Left colon (tissue), 2 donors: ENCODE measurements around the gene NHLH2. TPM values are rescaled to one million over a fixed set of nuclear protein-coding genes. Genes with fewer than 3 reads are reported as not detected.
A peak's percentile ranks its signal among the peaks of the same experiment; 100 is the strongest.

Experiments
- ATAC-seq: fragments of 200-7000 bp; cut with Tn5 transposase; one replicate; pipeline ENCODE4 v1.9.1; 2020; ENCODE audit warnings: mild to moderate bottlenecking, moderate library complexity
- DNase-seq, 2 donors: peaks; one replicate each; pipeline ENCODE4 v3.0.0-alpha.2; 2020
- intact Hi-C, 2 donors: fragments of 100-400 bp; cut with DNase I in 1 of 2; cut with micrococcal nuclease in 1 of 2; formaldehyde crosslinking; loops; one replicate each; pipeline versions ENCODE4 v1.11.2 to v1.14.0; 2022; cut with DNase I, micrococcal nuclease
- total RNA-seq, 2 donors: library from RNA; stranded (reverse); fragmentation: NEBNext Ultra II Directional; extraction: Animal tissue kit (Norgen Biotek cat#: 25700); gene quantifications; one replicate each; pipeline ENCODE4 v1.2.1, GENCODE V29; 2021
- donor health status: DM: no; HTN: no; CAD: no.
- donor health status: DM: yes; HTN: yes; CAD: no.

Gene NHLH2
- total RNA-seq, 2 donors from 2014 or later, result not detected

DNA sequence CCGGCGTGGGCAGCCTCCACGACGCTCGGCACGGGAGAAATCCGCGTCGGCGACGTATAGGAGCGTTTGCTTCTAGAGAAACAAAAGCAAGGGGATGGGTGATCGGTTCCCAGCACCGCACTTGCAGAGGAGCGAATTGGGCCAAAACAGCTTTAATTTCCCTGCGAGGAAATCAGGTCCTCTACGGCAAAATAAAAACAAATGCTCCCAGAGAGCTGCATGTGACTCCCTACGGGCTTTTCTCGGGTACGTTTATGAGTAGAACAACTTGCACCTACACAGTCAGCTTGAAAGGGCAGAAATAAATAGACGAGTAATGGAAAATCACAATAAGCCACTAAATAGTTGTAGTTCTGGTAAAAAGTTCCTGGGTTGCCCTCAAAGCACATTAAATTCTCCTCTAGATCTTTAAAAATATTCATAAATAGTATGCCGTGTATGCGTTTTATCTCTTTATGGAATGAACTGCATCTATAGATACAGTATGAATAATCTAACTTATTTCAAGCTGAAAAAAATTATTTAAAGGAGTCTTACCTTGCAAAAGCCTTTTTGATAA, 1.2 kb downstream of the NHLH2 start:
- DNase-seq, result no peak
- no peak for ATAC-seq
- intact Hi-C loops, result no loop called here

GRCh38 chr1:115839029-115839678, 1.8 kb downstream of the NHLH2 start:
- intact Hi-C loops, result no loop called here
- ATAC-seq (peak; percentile 41), DNase-seq (peak in 1 of 2 donors; percentile 19)

- DNase-seq, result no peak
- intact Hi-C loops, result no loop called here
- ATAC-seq, result no peak
Observed at GRCh38 chr1:115838431-115839028, 2.4 kb downstream of the NHLH2 start.

DNA sequence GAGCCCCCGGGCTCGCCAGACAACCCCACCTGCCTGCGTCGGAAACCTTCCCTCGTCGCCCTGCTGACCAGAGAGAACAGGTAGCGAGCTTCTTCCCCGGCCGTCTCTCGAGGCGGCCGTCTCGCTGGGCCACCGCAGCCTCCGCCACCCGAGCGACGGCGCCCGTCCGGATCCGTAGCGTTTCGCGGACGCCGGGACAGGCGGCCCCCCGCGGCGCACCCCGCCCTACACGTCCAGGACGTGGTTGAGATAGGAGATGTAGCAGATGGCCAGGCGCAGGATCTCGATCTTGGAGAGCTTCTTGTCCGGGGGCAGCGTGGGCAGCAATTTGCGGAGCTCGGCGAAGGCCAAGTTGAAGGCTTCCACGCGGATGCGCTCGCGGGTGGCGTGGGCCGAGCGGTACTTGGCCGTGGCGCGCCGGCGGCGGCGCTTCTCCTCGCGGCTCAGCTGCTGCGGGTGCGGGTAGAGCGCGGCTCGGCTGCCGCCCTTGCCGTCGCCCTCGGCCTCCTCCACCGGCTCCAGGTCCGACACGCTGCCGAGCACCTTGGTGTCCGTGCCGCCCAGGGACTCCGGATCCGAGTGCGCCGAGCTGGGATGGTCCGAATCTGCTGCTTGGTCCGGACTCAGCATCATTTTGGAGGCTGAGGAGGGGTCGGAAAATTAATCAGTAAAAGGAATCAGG, 3.0 kb downstream of the NHLH2 start:
- peak; percentile 40 for ATAC-seq
- DNase-seq, result no peak
- intact Hi-C loops, result no loop called here

DNA sequence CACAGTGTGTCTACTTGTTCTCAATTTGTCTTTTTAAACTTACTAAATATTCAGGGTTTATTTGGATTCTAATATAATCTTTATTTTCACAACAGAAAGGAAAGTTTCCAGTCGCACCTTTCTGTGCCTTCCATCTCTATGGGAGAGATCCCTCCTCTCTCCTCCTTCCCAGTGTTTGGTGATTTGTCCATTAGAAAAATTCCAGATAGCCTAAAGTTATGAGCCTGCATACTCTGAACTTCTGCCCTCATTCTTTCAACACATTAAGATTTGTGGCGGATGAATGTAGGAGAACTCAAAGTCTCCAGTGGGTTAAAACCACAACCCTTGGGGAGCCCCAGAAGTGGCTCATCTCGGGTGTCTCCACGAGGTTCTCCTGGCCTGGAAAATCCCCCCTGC, 3.6 kb downstream of the NHLH2 start:
- no peak for DNase-seq
- ATAC-seq, result no peak
- intact Hi-C loops, result no loop called here

GRCh38 chr1:115833856-115834255, 7.1 kb downstream of the NHLH2 start:
- DNase-seq (no peak), ATAC-seq (no peak)
- intact Hi-C loops, result no loop called here

DNA sequence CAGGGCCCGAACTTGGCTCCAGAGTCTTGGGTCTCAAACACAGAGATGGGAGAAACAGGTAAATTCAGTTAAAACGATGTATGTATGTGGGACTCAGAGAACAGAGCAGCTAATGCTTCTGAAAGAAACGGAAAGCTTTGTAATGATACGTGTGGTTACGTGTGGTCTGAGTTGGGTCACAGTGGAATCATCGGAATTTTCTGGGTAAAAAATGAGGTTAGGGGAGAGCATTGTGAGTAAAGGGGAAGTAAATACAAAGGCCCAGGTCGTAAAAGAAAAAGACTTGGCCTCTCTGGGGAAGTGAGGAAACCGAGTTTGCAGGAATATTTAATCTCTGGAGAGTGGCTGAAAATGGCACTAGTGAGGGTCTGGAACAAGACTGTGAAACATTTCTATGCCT, 8.3 kb downstream of the NHLH2 start:
- intact Hi-C loops, result no loop called here
- DNase-seq, result no peak
- no peak for ATAC-seq

DNA sequence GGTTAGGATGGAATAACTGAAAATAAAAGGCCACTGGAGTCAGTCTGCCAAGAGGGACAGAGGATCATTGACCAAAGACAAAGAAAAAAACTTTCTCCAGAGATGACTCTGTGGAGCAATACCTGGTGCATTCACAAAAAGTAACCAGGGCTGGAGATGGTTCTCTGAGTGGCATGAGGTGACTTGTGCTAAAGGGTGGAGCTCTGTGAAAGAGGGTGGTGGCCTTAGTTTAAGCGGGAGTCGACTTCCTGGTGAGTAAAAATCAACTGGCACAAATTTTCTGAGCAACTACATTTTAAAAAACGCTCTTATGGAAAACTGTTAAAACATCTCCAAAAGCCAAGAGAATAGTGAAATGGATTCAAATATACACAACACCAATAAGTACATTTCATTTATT, 10.0 kb downstream of the NHLH2 start:
- DNase-seq, result no peak
- intact Hi-C loops, result no loop called here
- ATAC-seq, result peak; percentile 67

GRCh38 chr1:115829947-115830346, 11.0 kb downstream of the NHLH2 start:
- ATAC-seq (no peak), DNase-seq (no peak)
- intact Hi-C loops, result no loop called here

GRCh38 chr1:115829023-115829674, 11.8 kb downstream of the NHLH2 start:
- ATAC-seq (no peak), DNase-seq (peak in 1 of 2 donors; percentile 38)
- intact Hi-C loops, result no loop called here

GRCh38 chr1:115828101-115829022, 12.6 kb downstream of the NHLH2 start:
- intact Hi-C loops, result no loop called here
- ATAC-seq (peak; percentile 70), DNase-seq (peak in 1 of 2 donors; percentile 23)

DNA sequence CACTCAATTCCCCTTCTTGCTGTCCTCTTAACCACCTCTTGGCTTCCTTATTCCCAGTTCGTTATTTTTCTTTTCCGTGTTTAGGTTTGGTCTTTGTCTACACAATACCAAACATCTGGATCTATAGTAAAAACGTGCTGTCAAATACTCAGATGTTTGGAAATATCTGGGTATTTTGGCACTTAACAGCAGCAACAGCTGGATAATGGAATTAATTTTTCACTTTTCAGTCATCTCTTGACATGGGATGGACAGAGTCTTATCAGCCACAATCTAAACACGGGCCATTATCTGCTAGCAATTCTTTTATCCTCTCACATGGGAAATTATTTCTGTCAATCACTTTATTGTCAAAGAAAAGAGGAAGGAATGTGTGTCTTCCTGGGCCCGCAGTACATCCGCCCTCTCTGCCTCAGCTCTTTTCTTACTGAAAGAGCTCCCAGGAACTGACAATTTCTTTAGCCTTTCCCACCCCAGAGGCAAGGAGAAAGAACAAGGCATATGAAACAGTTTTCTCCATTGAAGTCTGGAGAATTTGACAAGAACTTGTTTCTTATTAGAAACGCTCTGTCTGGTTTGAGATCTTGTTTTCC, 13.4 kb downstream of the NHLH2 start:
- intact Hi-C loops, result no loop called here
- DNase-seq, result no peak

GRCh38 chr1:115826628-115827027, 14.3 kb downstream of the NHLH2 start:
- intact Hi-C loops, result no loop called here
- ATAC-seq (no peak), DNase-seq (no peak)

More for the DNA sequence above, 13.4 kb downstream of the NHLH2 start:
- no peak for ATAC-seq

DNA sequence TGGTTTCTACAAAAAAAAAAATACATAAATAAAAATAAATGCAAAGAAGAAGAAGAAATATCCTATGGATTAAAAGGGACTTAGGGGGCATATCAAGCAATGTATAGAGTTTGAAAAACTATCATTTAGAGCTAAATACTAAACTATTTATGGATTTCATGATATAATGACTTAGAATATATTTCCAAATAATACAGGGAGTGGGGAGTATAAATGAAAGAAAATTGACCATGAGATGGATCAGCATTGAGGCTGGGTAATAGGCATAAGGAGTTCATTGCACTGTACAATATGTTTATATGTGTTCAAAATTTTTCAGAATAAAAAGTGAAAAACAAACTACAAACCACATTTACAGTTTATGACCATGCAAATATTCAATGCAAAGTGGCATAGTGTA, 18.8 kb downstream of the NHLH2 start:
- ATAC-seq (no peak), DNase-seq (no peak)
- intact Hi-C loops, result no loop called here

GRCh38 chr1:115815694-115816093, 25.2 kb downstream of the NHLH2 start:
- no peak for DNase-seq
- ATAC-seq, result no peak
- intact Hi-C loops, result no loop called here

GRCh38 chr1:115814685-115815398, 26.1 kb downstream of the NHLH2 start:
- intact Hi-C loops, result no loop called here
- DNase-seq, result no peak
- no peak for ATAC-seq

- ATAC-seq, result no peak
- intact Hi-C loops, result no loop called here
- no peak for DNase-seq
Observed at GRCh38 chr1:115813727-115814126, 27.2 kb downstream of the NHLH2 start.
